Stimulated activated CD8-positive, alpha-beta memory T cell treated with anti-CD3 and anti-CD28 coated beads, Interleukin-7, amount 100 ng/mL, for 4 hours (primary cell): ENCODE data around the gene LRSAM1.
"Not testable (repeated sequence)": the region's sequence is repeated elsewhere in the genome, so short reads cannot be mapped to it uniquely, and the experiment has no call there.

Experiments used
- DNase-seq, 2 donors: peaks; one replicate each; pipeline ENCODE4 v3.0.0-alpha.2; 2020; ENCODE audit warnings: low read depth in 2 of 2

Gene LRSAM1

GRCh38 chr9:127457191-127457878, 6.0 kb downstream of the LRSAM1 start:
- DNase-seq: no peak

GRCh38 chr9:127458921-127459320, 7.6 kb downstream of the LRSAM1 start:
- DNase-seq: no peak

- no peak for DNase-seq
Observed at GRCh38 chr9:127463382-127463781, 12.1 kb downstream of the LRSAM1 start.

- no peak for DNase-seq
Observed at GRCh38 chr9:127463911-127464310, 12.6 kb downstream of the LRSAM1 start.

- DNase-seq: not testable (repeated sequence)
Observed at GRCh38 chr9:127466407-127466917, 15.2 kb downstream of the LRSAM1 start.

- no peak for DNase-seq
Observed at GRCh38 chr9:127467621-127468020, 16.3 kb downstream of the LRSAM1 start.

- DNase-seq: no peak
Observed at GRCh38 chr9:127470662-127471061, 19.4 kb downstream of the LRSAM1 start.

GRCh38 chr9:127473501-127473900, 22.2 kb downstream of the LRSAM1 start:
- DNase-seq: no peak

GRCh38 chr9:127473932-127474331, 22.6 kb downstream of the LRSAM1 start:
- DNase-seq: no peak

- no peak for DNase-seq
Observed at GRCh38 chr9:127474592-127474991, 23.3 kb downstream of the LRSAM1 start.

- no peak for DNase-seq
Observed at GRCh38 chr9:127479507-127480081, 28.3 kb downstream of the LRSAM1 start.

GRCh38 chr9:127482662-127483061, 31.4 kb downstream of the LRSAM1 start:
- no peak for DNase-seq

GRCh38 chr9:127485995-127486394, 34.7 kb downstream of the LRSAM1 start:
- no peak for DNase-seq

- no peak for DNase-seq
Observed at GRCh38 chr9:127488946-127489345, 37.6 kb downstream of the LRSAM1 start.

- DNase-seq: no peak
Observed at GRCh38 chr9:127489471-127490115, 38.3 kb downstream of the LRSAM1 start.

GRCh38 chr9:127490535-127491230, 39.4 kb downstream of the LRSAM1 start:
- no peak for DNase-seq

- no peak for DNase-seq
Observed at GRCh38 chr9:127491516-127491915, 40.2 kb downstream of the LRSAM1 start.

GRCh38 chr9:127492616-127493015, 41.3 kb downstream of the LRSAM1 start:
- DNase-seq: no peak

GRCh38 chr9:127493592-127494303, 42.4 kb downstream of the LRSAM1 start:
- no peak for DNase-seq

- no peak for DNase-seq
Observed at GRCh38 chr9:127494304-127494702, 43.0 kb downstream of the LRSAM1 start.

GRCh38 chr9:127495884-127496555, 44.7 kb downstream of the LRSAM1 start:
- no peak for DNase-seq
